Activated effector memory CD4-positive, alpha-beta T cell treated with Interleukin-2 at 50 U/mL for 16 hours (primary cell): Measurements from ENCODE around the gene CDH1.
"Not testable (repeated sequence)": the region's sequence is repeated elsewhere in the genome, so short reads cannot be mapped to it uniquely, and the experiment has no call there.

ENCODE experiments used
- DNase-seq: peaks from one replicate; pipeline ENCODE4 v3.0.0-alpha.2; 2020

CDH1 gene

GRCh38 chr16:68792465-68793324, 55.6 kb downstream of the CDH1 start:
- no peak for DNase-seq

- no peak for DNase-seq
These were observed 56.3 kb downstream of the CDH1 start for GRCh38 chr16:68793401-68793857.

- no peak for DNase-seq
These were observed 61.3 kb downstream of the CDH1 start for GRCh38 chr16:68798398-68798797.

- DNase-seq, result no peak
These were observed 63.3 kb downstream of the CDH1 start for GRCh38 chr16:68800257-68800875.

- no peak for DNase-seq
These were observed 65.1 kb downstream of the CDH1 start for GRCh38 chr16:68802190-68802589.

- DNase-seq, result no peak
These were observed 69.3 kb downstream of the CDH1 start for GRCh38 chr16:68806422-68806821.

- DNase-seq, result no peak
These were observed 69.9 kb downstream of the CDH1 start for GRCh38 chr16:68806981-68807380.

- no peak for DNase-seq
These were observed 77.4 kb downstream of the CDH1 start for GRCh38 chr16:68814516-68814915.

- no peak for DNase-seq
These were observed 86.5 kb downstream of the CDH1 start for GRCh38 chr16:68823401-68824135.

- DNase-seq, result no peak
These were observed 88.3 kb downstream of the CDH1 start for GRCh38 chr16:68825427-68825826.

- no peak for DNase-seq
These were observed 89.6 kb downstream of the CDH1 start for GRCh38 chr16:68826652-68827051.

- no peak for DNase-seq
These were observed 96.2 kb downstream of the CDH1 start for GRCh38 chr16:68833251-68833650.

- no peak for DNase-seq
These were observed 97.5 kb downstream of the CDH1 start for GRCh38 chr16:68834550-68834949.

- no peak for DNase-seq
These were observed 98.9 kb downstream of the CDH1 start for GRCh38 chr16:68835970-68836369.

- no peak for DNase-seq
These were observed 102.7 kb downstream of the CDH1 start for GRCh38 chr16:68839831-68840230.

- not testable (repeated sequence) for DNase-seq
These were observed 105.9 kb downstream of the CDH1 start for GRCh38 chr16:68842964-68843481.

- peak; percentile 86 for DNase-seq
These were observed 106.6 kb downstream of the CDH1 start, which contains the start of gene TANGO6 for GRCh38 chr16:68843482-68844210. TANGO6 (plus strand) TSS chr16:68843531; CDS start chr16:68843618, 87 bp downstream.

GRCh38 chr16:68844211-68844564, 107.1 kb downstream of the CDH1 start:
- no peak for DNase-seq

- DNase-seq, result no peak
These were observed 111.7 kb downstream of the CDH1 start for GRCh38 chr16:68848786-68849185.

GRCh38 chr16:68850481-68850880, 113.4 kb downstream of the CDH1 start:
- DNase-seq, result no peak

- DNase-seq, result no peak
These were observed 114.5 kb downstream of the CDH1 start for GRCh38 chr16:68851601-68852000.

GRCh38 chr16:68857479-68857878, 120.4 kb downstream of the CDH1 start:
- no peak for DNase-seq

GRCh38 chr16:68859828-68860227, 122.7 kb downstream of the CDH1 start:
- DNase-seq, result no peak
